K562 (cell line): Measurements from ENCODE around the gene DHRS3.

Source experiments
- CTBP1 ChIP-seq: fragments of 450-650 bp; IDR thresholded peaks from 2 replicates; pipeline ENCODE4 v1.6.1; 2016; ENCODE audit warnings: borderline replicate concordance
- MYBL2 ChIP-seq, 2 experiments: fragments of 450-650 bp in 1 of 2; sonication (generic) in 1 of 2; formaldehyde crosslinking in 1 of 2; IDR thresholded peaks; 2 replicates each; pipeline versions ENCODE4 v1.6.1 to v1.8.1; 2017 to 2022; ENCODE audit warnings: borderline replicate concordance in 1 of 2, inconsistent platforms in 1 of 2, low read depth in 1 of 2, mild to moderate bottlenecking in 1 of 2, missing genetic modification reagents in 1 of 2, moderate library complexity in 1 of 2
- NUFIP1 ChIP-seq: fragments of 450-650 bp; IDR thresholded peaks from 2 replicates; pipeline ENCODE4 v1.6.1; 2018; ENCODE audit not compliant: partially characterized antibody
- POLR2AphosphoS5 ChIP-seq: IDR thresholded peaks from 2 replicates; pipeline ENCODE4 v1.6.1; 2011; ENCODE audit warnings: mild to moderate bottlenecking, low read depth, low read length, moderate library complexity; ENCODE audit not compliant: control insufficient read depth, insufficient read depth
- TSC22D4 ChIP-seq: fragments of 450-650 bp; IDR thresholded peaks from 2 replicates; pipeline ENCODE4 v1.6.1; 2016; ENCODE audit warnings: missing genetic modification characterization, missing biosample characterization, control low read depth

DNA sequence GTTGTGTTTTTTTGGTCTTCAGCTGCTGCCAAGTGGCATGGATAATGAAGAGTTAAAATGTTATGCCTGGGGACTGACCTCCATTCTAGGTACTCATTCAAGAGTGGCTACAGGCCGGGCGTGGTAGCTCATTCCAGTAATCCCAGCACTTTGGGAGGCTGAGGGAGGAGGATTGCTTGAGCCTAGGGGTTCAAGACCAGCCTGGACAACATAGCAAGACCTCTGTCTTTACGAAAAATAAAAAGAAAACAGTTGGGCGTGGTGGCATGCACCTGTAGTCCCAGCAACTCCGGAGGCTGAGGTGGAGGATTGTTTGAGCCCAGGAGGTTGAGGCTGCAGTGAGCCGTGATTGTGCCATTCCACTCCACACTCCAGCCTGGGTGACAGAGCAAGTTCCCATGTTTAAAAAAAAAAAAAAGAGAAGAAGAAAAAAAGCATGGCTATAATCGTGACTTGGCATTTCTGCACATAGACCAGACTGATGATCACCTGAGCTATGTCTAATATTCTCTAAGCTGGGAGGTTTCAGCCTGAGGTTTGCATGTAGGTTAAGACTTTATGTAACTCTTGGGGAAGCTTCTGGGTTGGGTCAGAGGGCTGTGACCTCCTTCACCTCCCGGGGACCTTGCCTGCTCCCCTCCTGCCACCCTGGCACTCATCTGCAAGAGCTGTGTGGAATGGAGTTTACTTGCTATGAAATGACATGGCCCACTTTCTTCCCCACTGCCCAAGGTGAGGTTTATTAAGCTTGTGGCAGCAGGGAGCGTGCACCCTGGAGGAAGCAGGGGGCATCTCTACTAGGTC lies 51.3 kb downstream of the DHRS3 start:
- TF ChIP-seq NUFIP1: no peak
- no peak for TF ChIP-seq MYBL2 (IDR thresholded peaks at IDR 0.05; ENCODE audit: low read depth)
- TF ChIP-seq MYBL2 (CRISPR knock-in tag; IDR thresholded peaks at IDR 0.05; ENCODE audit: borderline replicate concordance): no peak
- TF ChIP-seq TSC22D4 (tag): no peak
- TF ChIP-seq CTBP1: no peak
- no peak for TF ChIP-seq POLR2AphosphoS5
